Hematopoietic multipotent progenitor cell treated with erythropoietin and hydrocortisone succinate and interleukin-3 and kit ligand, for 17 days (in vitro differentiated cells): ENCODE measurements around the gene TNS2.
A peak's percentile ranks its signal among the peaks of the same experiment; 100 is the strongest.
"Not testable (repeated sequence)": the region's sequence is repeated elsewhere in the genome, so short reads cannot be mapped to it uniquely, and the experiment has no call there.

ENCODE experiments used
- DNase-seq: peaks from one replicate; pipeline ENCODE4 v3.0.0-alpha.2; 2015; ENCODE audit warnings: low spot score

TNS2 gene

GRCh38 chr12:53069621-53070410 is 20.0 kb downstream of the TNS2 start:
- DNase-seq: no peak

GRCh38 chr12:53070877-53071492 is 21.1 kb downstream of the TNS2 start:
- DNase-seq: no peak

- DNase-seq: no peak
Measured at GRCh38 chr12:53071591-53072551, 22.0 kb downstream of the TNS2 start.

GRCh38 chr12:53073881-53074280 is 24.0 kb downstream of the TNS2 start:
- no peak for DNase-seq

- DNase-seq: no peak
Measured at GRCh38 chr12:53074283-53074998, 24.6 kb downstream of the TNS2 start.

GRCh38 chr12:53074999-53075370 is 25.1 kb downstream of the TNS2 start:
- no peak for DNase-seq

GRCh38 chr12:53076461-53076860 is 26.6 kb downstream of the TNS2 start:
- no peak for DNase-seq

- DNase-seq: no peak
Measured at GRCh38 chr12:53077030-53077429, 27.2 kb downstream of the TNS2 start.

GRCh38 chr12:53078425-53079225 is 28.8 kb downstream of the TNS2 start:
- no peak for DNase-seq

GRCh38 chr12:53079226-53080117 is 29.6 kb downstream of the TNS2 start, which contains the start of gene SPRYD3:
SPRYD3 (minus strand) TSS chr12:53079390; CDS start chr12:53079333, 57 bp downstream.
- peak; percentile 95 for DNase-seq

GRCh38 chr12:53082637-53083175 is 32.8 kb downstream of the TNS2 start:
- DNase-seq: no peak

GRCh38 chr12:53086361-53086760 is 36.5 kb downstream of the TNS2 start:
- DNase-seq: no peak

- DNase-seq: no peak
Measured at GRCh38 chr12:53090105-53090504, 40.2 kb downstream of the TNS2 start.

- DNase-seq: no peak
Measured at GRCh38 chr12:53090554-53090953, 40.7 kb downstream of the TNS2 start.

GRCh38 chr12:53091756-53092155 is 41.9 kb downstream of the TNS2 start:
- DNase-seq: no peak

GRCh38 chr12:53093777-53094393 is 44.0 kb downstream of the TNS2 start:
- DNase-seq: no peak

GRCh38 chr12:53094394-53094787 is 44.5 kb downstream of the TNS2 start:
- no peak for DNase-seq

GRCh38 chr12:53094796-53095595 is 45.1 kb downstream of the TNS2 start:
- DNase-seq: not testable (repeated sequence)

GRCh38 chr12:53095596-53095895 is 45.7 kb downstream of the TNS2 start:
- not testable (repeated sequence) for DNase-seq
